AG09319 (cell line): ENCODE measurements around the gene PDZD7.

Experiments
- DNase-seq: peaks from one replicate; pipeline ENCODE4 v3.0.0-alpha.2; 2010; ENCODE audit warnings: low read depth; ENCODE audit errors: extremely low read depth
- CTCF ChIP-seq: IDR thresholded peaks from 2 replicates; pipeline ENCODE4 v1.5.1; 2011; ENCODE audit warnings: low read depth, mild to moderate bottlenecking, inconsistent platforms, low read length, moderate library complexity

The PDZD7 gene

GRCh38 chr10:100989088-100989487 lies 41.8 kb downstream of the PDZD7 start:
- DNase-seq: no peak

GRCh38 chr10:100988166-100988565 lies 42.8 kb downstream of the PDZD7 start:
- no peak for DNase-seq
- no peak for TF ChIP-seq CTCF

More at GRCh38 chr10:100989088-100989487, 41.8 kb downstream of the PDZD7 start:
- TF ChIP-seq CTCF: no peak

GRCh38 chr10:100987685-100988049 lies 43.3 kb downstream of the PDZD7 start:
- TF ChIP-seq CTCF: no peak
- DNase-seq: no peak

GRCh38 chr10:100986952-100987684 lies 43.8 kb downstream of the PDZD7 start, which contains the start of the genes MRPL43 and TWNK:
Gene MRPL43 (minus strand): TSS chr10:100987497. CDS start chr10:100987443, 54 bp downstream.
Gene TWNK (plus strand): TSS chr10:100987543. CDS start chr10:100988211, 668 bp downstream.
- DNase-seq: no peak
- no peak for TF ChIP-seq CTCF

- DNase-seq: no peak
- no peak for TF ChIP-seq CTCF
Observed at GRCh38 chr10:100986623-100986951, 44.3 kb downstream of the PDZD7 start.

GRCh38 chr10:100985336-100985735 lies 45.6 kb downstream of the PDZD7 start:
- no peak for DNase-seq
- no peak for TF ChIP-seq CTCF

- TF ChIP-seq CTCF: no peak
- DNase-seq: no peak
Observed at GRCh38 chr10:100984672-100985177, 46.2 kb downstream of the PDZD7 start.
